GM12875 (cell line): Measurements from ENCODE around the gene ZBTB20.

Experiments
- H3K4me3 ChIP-seq: one replicate; pipeline ENCODE4 v1.5.1; 2011; ENCODE audit warnings: low read depth, low read length, control low read depth
- CTCF ChIP-seq: IDR thresholded peaks from 2 replicates; pipeline ENCODE4 v1.5.1; 2011; ENCODE audit warnings: low read depth, mild to moderate bottlenecking, control low read depth, inconsistent platforms, low read length, moderate library complexity, borderline replicate concordance; ENCODE audit not compliant: insufficient read depth

Gene ZBTB20

GRCh38 chr3:114466816-114467215 is 680.3 kb downstream of the ZBTB20 start:
- no peak for TF ChIP-seq CTCF

GRCh38 chr3:114466251-114466650 is 680.8 kb downstream of the ZBTB20 start:
- no peak for TF ChIP-seq CTCF
- H3K4me3 ChIP-seq = no peak overlapping the region

More at GRCh38 chr3:114466816-114467215, 680.3 kb downstream of the ZBTB20 start:
- no peak overlapping the region for H3K4me3 ChIP-seq

GRCh38 chr3:114464548-114464947 is 682.5 kb downstream of the ZBTB20 start:
- no peak overlapping the region for H3K4me3 ChIP-seq
- TF ChIP-seq CTCF = 0 out of 2 replicates have a peak, but pooled peaks have one; percentile 5

DNA sequence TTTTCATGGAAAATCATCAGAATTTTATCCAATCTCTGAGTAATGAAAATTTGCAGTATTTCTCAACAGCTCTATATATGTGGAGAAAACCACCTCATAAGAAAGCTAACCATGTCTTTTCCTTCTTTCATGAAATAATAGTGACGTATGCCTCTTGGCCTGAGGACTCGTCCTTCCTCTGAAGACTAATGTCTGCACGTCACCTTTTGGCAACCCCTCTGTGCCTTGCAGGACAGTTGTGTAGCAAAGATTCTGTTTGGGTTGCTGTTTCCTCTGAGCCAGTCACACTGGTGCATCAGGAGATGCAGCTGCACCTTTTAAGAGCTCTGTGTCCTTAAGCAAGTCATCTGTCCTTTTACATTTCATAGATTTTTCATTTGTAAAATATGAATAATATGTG is 684.3 kb downstream of the ZBTB20 start:
- no peak for TF ChIP-seq CTCF
- H3K4me3 ChIP-seq = no peak overlapping the region

- H3K4me3 ChIP-seq = no peak overlapping the region
- no peak for TF ChIP-seq CTCF
These were observed 686.6 kb downstream of the ZBTB20 start for GRCh38 chr3:114460459-114460858.

DNA sequence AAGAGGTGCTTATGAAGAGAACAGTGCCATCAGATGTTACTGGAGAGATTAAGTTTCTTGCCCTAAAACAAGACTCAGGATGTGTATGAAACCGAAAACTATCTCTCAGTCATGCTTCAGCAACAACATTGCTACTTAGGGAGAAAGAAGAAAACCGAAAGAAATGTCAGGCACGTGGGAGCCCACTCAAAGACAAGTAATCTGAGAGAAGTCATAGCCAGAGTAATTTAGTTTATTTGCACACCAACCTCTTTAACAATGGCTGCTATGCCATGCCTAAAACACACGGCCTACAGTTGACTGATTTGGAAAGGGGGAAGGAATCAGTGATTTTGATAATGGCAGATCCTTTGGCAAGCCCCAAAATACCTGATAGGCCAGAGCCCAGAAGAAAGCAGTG is 690.3 kb downstream of the ZBTB20 start:
- H3K4me3 ChIP-seq = no peak overlapping the region
- no peak for TF ChIP-seq CTCF

DNA sequence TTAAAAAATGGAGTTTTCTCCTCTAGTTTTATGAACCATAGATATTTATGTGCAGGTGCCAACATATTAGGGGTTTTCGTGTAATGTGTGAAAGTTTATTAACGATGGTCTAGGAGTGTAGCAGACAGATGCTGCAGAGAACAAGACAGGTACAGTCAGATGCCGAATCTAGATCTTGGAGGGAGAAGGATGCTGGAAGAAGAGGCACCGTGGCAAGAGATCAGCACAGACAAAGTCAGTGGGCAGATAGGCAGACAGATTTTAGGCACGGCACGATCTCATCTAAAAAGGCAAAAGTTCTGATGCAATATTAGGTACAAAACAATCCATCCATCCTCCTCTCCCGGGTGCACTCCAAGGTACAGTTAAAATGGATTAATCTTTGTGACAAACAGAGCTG is 691.7 kb downstream of the ZBTB20 start:
- no peak for TF ChIP-seq CTCF
- H3K4me3 ChIP-seq = no peak overlapping the region
